ENCODE results near the gene AMMECR1. TPM values are rescaled to one million over a fixed set of nuclear protein-coding genes. Genes with fewer than 3 reads are reported as not detected.

AMMECR1 gene
- total and polyA plus RNA-seq, 10 donors = 1.7 to 15.6 (median 9.6) TPM

- H3K27ac ChIP-seq = no peak overlapping the region
- peaks cover 0 to 26% (median 0%) of the 10 kb centered on the region in 6 donors for H3K36me3 ChIP-seq
- no peaks in the 10 kb centered on the region for H3K4me1 ChIP-seq
- no peaks in the 10 kb centered on the region for H3K27me3 ChIP-seq (replicated peaks in 1 of 7)
- DNase-seq = no peak
- H3K4me3 ChIP-seq = no peak overlapping the region
- intact Hi-C loops (cut with DNase I; ENCODE audit: low total_unique reads) = no loop called here
- WGBS, 5 donors = 66 to 99% (median 95%) methylated on average over 3 of the region's 3 CpGs
- no peak for TF ChIP-seq CTCF (IDR thresholded peaks at IDR 0.05 in 8 of 11, conservative IDR thresholded peaks at IDR 0.05 in 3 of 11)
- no peak for TF ChIP-seq POLR2AphosphoS5 (IDR thresholded peaks at IDR 0.05)
- no peak for TF ChIP-seq POLR2A (IDR thresholded peaks at IDR 0.05)
- no peaks in the 10 kb centered on the region for H3K9me3 ChIP-seq
Measured at GRCh38 chrX:110201799-110202198, 116.1 kb downstream of the AMMECR1 start.

GRCh38 chrX:110194977-110195376 lies 122.9 kb downstream of the AMMECR1 start:
- no peaks in the 10 kb centered on the region for H3K9me3 ChIP-seq
- H3K4me3 ChIP-seq = no peak overlapping the region
- WGBS, 5 donors = 50 to 74% (median 64%) methylated on average over 3 of the region's 3 CpGs
- peaks cover 0 to 20% (median 0%) of the 10 kb centered on the region in 6 donors for H3K36me3 ChIP-seq
- no peak for TF ChIP-seq POLR2AphosphoS5 (IDR thresholded peaks at IDR 0.05)
- no peak for TF ChIP-seq POLR2A (IDR thresholded peaks at IDR 0.05)
- no peak for TF ChIP-seq CTCF (IDR thresholded peaks at IDR 0.05 in 8 of 11, conservative IDR thresholded peaks at IDR 0.05 in 3 of 11)
- intact Hi-C loops (cut with DNase I; ENCODE audit: low total_unique reads) = no loop called here
- H3K27me3 ChIP-seq (replicated peaks in 1 of 7) = no peaks in the 10 kb centered on the region
- no peak for DNase-seq
- no peak overlapping the region for H3K27ac ChIP-seq
- H3K4me1 ChIP-seq = no peaks in the 10 kb centered on the region

GRCh38 chrX:110192516-110192915 lies 125.4 kb downstream of the AMMECR1 start:
- no peaks in the 10 kb centered on the region for H3K36me3 ChIP-seq
- no peak overlapping the region for H3K4me3 ChIP-seq
- peaks cover 0 to 10% (median 0%) of the 10 kb centered on the region in 6 donors for H3K4me1 ChIP-seq
- no peak overlapping the region for H3K27ac ChIP-seq
- H3K9me3 ChIP-seq = no peaks in the 10 kb centered on the region
- DNase-seq = no peak
- no peak for TF ChIP-seq CTCF (IDR thresholded peaks at IDR 0.05 in 8 of 11, conservative IDR thresholded peaks at IDR 0.05 in 3 of 11)
- TF ChIP-seq POLR2AphosphoS5 (IDR thresholded peaks at IDR 0.05) = no peak
- no peak for TF ChIP-seq POLR2A (IDR thresholded peaks at IDR 0.05)
- intact Hi-C loops (cut with DNase I; ENCODE audit: low total_unique reads) = no loop called here
- WGBS, 5 donors = 71 to 86% (median 75%) methylated on average over 4 of the region's 4 CpGs
- no peaks in the 10 kb centered on the region for H3K27me3 ChIP-seq (replicated peaks in 1 of 7)

- H3K27me3 ChIP-seq (replicated peaks in 1 of 7) = peaks cover 0 to 4% (median 0%) of the 10 kb centered on the region in 7 donors
- no peak for TF ChIP-seq POLR2AphosphoS5 (IDR thresholded peaks at IDR 0.05)
- TF ChIP-seq POLR2A (IDR thresholded peaks at IDR 0.05) = no peak
- no peak for TF ChIP-seq CTCF (IDR thresholded peaks at IDR 0.05 in 8 of 11, conservative IDR thresholded peaks at IDR 0.05 in 3 of 11)
- H3K36me3 ChIP-seq = no peaks in the 10 kb centered on the region
- H3K9me3 ChIP-seq = peaks cover 0 to 8% (median 0%) of the 10 kb centered on the region in 8 donors
- intact Hi-C loops (cut with DNase I; ENCODE audit: low total_unique reads) = no loop called here
- 24 to 52% (median 35%) methylated on average over 3 to 4 of the region's 4 CpGs for WGBS, 5 donors
- no peak overlapping the region for H3K4me3 ChIP-seq
- H3K27ac ChIP-seq = peak overlapping the region in 2 of 8 donors; percentile 21 to 31
- peaks cover 0 to 10% (median 0%) of the 10 kb centered on the region in 6 donors for H3K4me1 ChIP-seq
- DNase-seq = no peak
Measured at GRCh38 chrX:110188701-110189558, 129.0 kb downstream of the AMMECR1 start.
